SK-N-SH (cell line): ENCODE data around the gene PLD1. TPM values are rescaled to one million over a fixed set of nuclear protein-coding genes. Genes with fewer than 3 reads are reported as not detected.
"Not testable (repeated sequence)": the region's sequence is repeated elsewhere in the genome, so short reads cannot be mapped to it uniquely, and the experiment has no call there.

ENCODE experiments used
- CTCF ChIA-PET: fragments of 300-600, 350-600 bp; formaldehyde crosslinking; extraction: SDS; loops from one replicate; lab custom pipeline; 2021; lab: Yijun Ruan, JAX
- POLR2A ChIA-PET: fragments of 350-600 bp; sonication (Branson Sonifier 250); formaldehyde crosslinking; extraction: SDS; loops from one replicate; lab custom pipeline; 2020; ENCODE audit warnings: antibody characterized with exemption, inconsistent platforms; lab: Yijun Ruan, JAX
- DNase-seq: peaks from one replicate; pipeline ENCODE4 v3.0.0; 2012
- H2AFZ ChIP-seq: fragments of 200-600 bp; sonication (generic); 2 replicates; pipeline ENCODE4 v1.8.1; 2016; ENCODE audit warnings: antibody characterized with exemption, mild to moderate bottlenecking, low read depth
- H3F3A ChIP-seq: fragments of 200-600 bp; sonication (generic); replicated peaks from 2 replicates; pipeline ENCODE3; 2016; ENCODE audit warnings: antibody characterized with exemption, mild to moderate bottlenecking; ENCODE audit not compliant: insufficient read depth
- H3K27ac ChIP-seq, 2 experiments: fragments of 200-500 bp in 1 of 2; fragments of 200-600 bp in 1 of 2; sonication (Bioruptor generic) in 1 of 2; sonication (generic), shearing (Covaris generic) in 1 of 2; 2 replicates each; pipeline versions ENCODE4 v1.5.1 to v1.6.1; 2014 to 2016; ENCODE audit warnings: low read depth in 2 of 2, inconsistent platforms in 1 of 2, low read length in 1 of 2, mild to moderate bottlenecking in 1 of 2, mixed read lengths in 1 of 2
- H3K27me3 ChIP-seq: fragments of 200-600 bp; sonication (generic), shearing (Covaris generic); 2 replicates; pipeline ENCODE4 v1.6.1; 2016; ENCODE audit warnings: mixed run types; ENCODE audit not compliant: insufficient read depth
- H3K36me3 ChIP-seq, 2 experiments: fragments of 200-500 bp in 1 of 2; fragments of 200-600 bp in 1 of 2; sonication (Bioruptor generic) in 1 of 2; sonication (generic) in 1 of 2; replicated peaks in 1 of 2; 2 replicates each; pipeline versions ENCODE3 to v1.5.1; 2014 to 2016; ENCODE audit warnings: low read length in 1 of 2, mild to moderate bottlenecking in 1 of 2; ENCODE audit not compliant: insufficient read depth in 2 of 2, control insufficient read depth in 1 of 2
- H3K4me1 ChIP-seq, 2 experiments: fragments of 200-500 bp in 1 of 2; fragments of 200-600 bp in 1 of 2; sonication (Bioruptor generic) in 1 of 2; sonication (generic), shearing (Covaris generic) in 1 of 2; 2 replicates each; pipeline versions ENCODE4 v1.5.1 to v1.6.1; 2014 to 2016; ENCODE audit warnings: low read depth in 1 of 2, low read length in 1 of 2, mixed run types in 1 of 2; ENCODE audit not compliant: insufficient read depth in 2 of 2, control insufficient read depth in 1 of 2
- H3K4me2 ChIP-seq: fragments of 200-600 bp; sonication (generic), shearing (Covaris generic); 2 replicates; pipeline ENCODE4 v1.6.1; 2017; ENCODE audit warnings: mixed run types
- H3K4me3 ChIP-seq, 2 experiments: fragments of 200-500 bp in 1 of 2; fragments of 200-600 bp in 1 of 2; sonication (Bioruptor generic) in 1 of 2; sonication (generic), shearing (Covaris generic) in 1 of 2; 2 replicates each; pipeline versions ENCODE4 v1.5.1 to v1.8.1; 2014 to 2016; ENCODE audit warnings: low read depth in 2 of 2, inconsistent platforms in 1 of 2, low read length in 1 of 2, mild to moderate bottlenecking in 1 of 2, mixed read lengths in 1 of 2, moderate library complexity in 1 of 2
- H3K79me2 ChIP-seq: fragments of 200-600 bp; sonication (generic); 2 replicates; pipeline ENCODE4 v1.8.1; 2017; ENCODE audit warnings: mild to moderate bottlenecking; ENCODE audit not compliant: insufficient read depth
- H3K9ac ChIP-seq: fragments of 200-600 bp; sonication (generic); 2 replicates; pipeline ENCODE4 v1.6.1; 2017; ENCODE audit warnings: mixed run types
- H3K9me2 ChIP-seq: fragments of 200-600 bp; sonication (generic); 2 replicates; pipeline ENCODE4 v1.6.1; 2017; ENCODE audit warnings: mixed run types
- H3K9me3 ChIP-seq: fragments of 200-600 bp; sonication (generic); 2 replicates; pipeline ENCODE4 v1.6.1; 2017; ENCODE audit warnings: mixed run types, mild to moderate bottlenecking, moderate library complexity
- H4K20me1 ChIP-seq: fragments of 200-600 bp; sonication (generic); 2 replicates; pipeline ENCODE4 v1.6.1; 2017; ENCODE audit warnings: mild to moderate bottlenecking, mixed run types; ENCODE audit not compliant: insufficient read depth
- CTCF ChIP-seq: fragments of 200-600 bp; sonication (generic); IDR thresholded peaks from 2 replicates; pipeline ENCODE4 v1.6.1; 2017; ENCODE audit warnings: antibody characterized with exemption, mild to moderate bottlenecking, moderate library complexity
- SIN3A ChIP-seq: IDR thresholded peaks from 2 replicates; pipeline ENCODE4 v1.6.1; 2012; ENCODE audit warnings: low read depth, mild to moderate bottlenecking, low read length, moderate library complexity, borderline replicate concordance
- TCF12 ChIP-seq: IDR thresholded peaks from 2 replicates; pipeline ENCODE4 v1.4.0; 2012
- ZBTB33 ChIP-seq: IDR thresholded peaks from 2 replicates; pipeline ENCODE4 v1.4.0; 2012; ENCODE audit warnings: low read depth, borderline replicate concordance
- WGBS: methylation state at CpG from one replicate; pipeline ENCODE4 v1.1.6; 2017; ENCODE audit warnings: low lambda C conversion rate; 5-methylcytosine and 5-hydroxymethylcytosine counted together
- polyA plus RNA-seq, 3 experiments: library from polyadenylated mRNA; depleted of rRNA; stranded (reverse); fragments of >200 nt; gene quantifications; 2 replicates each; pipeline ENCODE4 v1.2.3, GENCODE V29; 2012
- TF ChIP-seq, protein P1 (sequence below): fragments of 150-350 bp; IDR thresholded peaks from 2 replicates; pipeline ENCODE4 v1.6.1; 2017; ENCODE audit warnings: antibody characterized with exemption, low read length, low read depth, borderline replicate concordance
- TF ChIP-seq, protein P2 (sequence below): IDR thresholded peaks from 2 replicates; pipeline ENCODE4 v1.4.0; 2012; ENCODE audit warnings: low read depth, borderline replicate concordance

Gene PLD1
- polyA plus RNA-seq, 1 of the 3 experiments (the other 2 are of a cell fraction): 6.2 TPM

- TF ChIP-seq, protein P1, sequence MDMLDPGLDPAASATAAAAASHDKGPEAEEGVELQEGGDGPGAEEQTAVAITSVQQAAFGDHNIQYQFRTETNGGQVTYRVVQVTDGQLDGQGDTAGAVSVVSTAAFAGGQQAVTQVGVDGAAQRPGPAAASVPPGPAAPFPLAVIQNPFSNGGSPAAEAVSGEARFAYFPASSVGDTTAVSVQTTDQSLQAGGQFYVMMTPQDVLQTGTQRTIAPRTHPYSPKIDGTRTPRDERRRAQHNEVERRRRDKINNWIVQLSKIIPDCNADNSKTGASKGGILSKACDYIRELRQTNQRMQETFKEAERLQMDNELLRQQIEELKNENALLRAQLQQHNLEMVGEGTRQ: no peak
- TF ChIP-seq CTCF (no peak), TCF12 (peak; percentile 53), ZBTB33 (no peak), SIN3A (peak; percentile 53; the same call in 1 of the 2 replicates)
- TF ChIP-seq, protein P2, sequence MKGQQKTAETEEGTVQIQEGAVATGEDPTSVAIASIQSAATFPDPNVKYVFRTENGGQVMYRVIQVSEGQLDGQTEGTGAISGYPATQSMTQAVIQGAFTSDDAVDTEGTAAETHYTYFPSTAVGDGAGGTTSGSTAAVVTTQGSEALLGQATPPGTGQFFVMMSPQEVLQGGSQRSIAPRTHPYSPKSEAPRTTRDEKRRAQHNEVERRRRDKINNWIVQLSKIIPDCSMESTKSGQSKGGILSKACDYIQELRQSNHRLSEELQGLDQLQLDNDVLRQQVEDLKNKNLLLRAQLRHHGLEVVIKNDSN: 0 out of 2 replicates have a peak, but pooled peaks have one; percentile 17
Observed at GRCh38 chr3:171809861-171810628, at the start of gene PLD1 (continued).

DNA sequence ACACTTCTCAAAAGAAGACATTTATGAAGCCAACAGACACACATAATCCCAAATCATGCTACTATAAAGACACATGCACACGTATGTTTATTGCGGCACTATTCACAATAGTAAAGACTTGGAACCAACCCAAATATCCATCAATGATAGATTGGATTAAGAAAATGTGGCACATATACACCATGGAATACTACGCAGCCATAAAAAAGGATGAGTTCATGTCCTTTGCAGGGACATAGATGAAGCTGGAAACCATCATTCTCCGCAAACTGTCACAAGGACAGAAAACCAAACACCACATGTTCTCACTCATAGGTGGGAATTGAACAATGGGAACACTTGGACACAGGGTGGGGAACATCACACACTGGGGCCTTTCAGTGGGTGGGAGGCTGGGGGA lies 48.5 kb upstream of the PLD1 start:
- H3K27me3 ChIP-seq, H3K36me3 ChIP-seq, CTCF ChIA-PET, H3F3A ChIP-seq, H4K20me1 ChIP-seq, H3K4me3 ChIP-seq, POLR2A ChIA-PET, H2AFZ ChIP-seq, H3K9ac ChIP-seq, H3K4me2 ChIP-seq, H3K27ac ChIP-seq, H3K9me2 ChIP-seq, H3K79me2 ChIP-seq, DNase-seq: not testable (repeated sequence)
- 93% methylated on average over 4 of the region's 4 CpGs for WGBS
- H3K4me1 ChIP-seq: peaks cover 0 to 11% of the 10 kb centered on the region in 2 experiments; a peak in 1 of 4 replicates
- peaks cover 19% of the 10 kb centered on the region; the same call in 1 of the 2 replicates for H3K9me3 ChIP-seq
